Activated T-cell treated with anti-CD3 and anti-CD28 coated beads, Interleukin-2, amount 50 U/mL, for 4 hours (primary cell): ENCODE data around the gene OR1A1. TPM values are rescaled to one million over a fixed set of nuclear protein-coding genes. Genes with fewer than 3 reads are reported as not detected.
"Not testable (repeated sequence)": the region's sequence is repeated elsewhere in the genome, so short reads cannot be mapped to it uniquely, and the experiment has no call there.

Experiments
- ATAC-seq, 2 donors: fragments of 200-7000 bp; cut with Tn5 transposase; one replicate each; pipeline ENCODE4 v1.10.0; 2021
- DNase-seq: peaks from one replicate; pipeline ENCODE4 v3.0.0-alpha.2; 2020
- H3K27me3 Mint-ChIP-seq: one replicate; pipeline ENCODE4 v1.8.0; 2021; ENCODE audit warnings: low read depth, mixed read lengths
- H3K36me3 Mint-ChIP-seq: one replicate; pipeline ENCODE4 v1.8.0; 2022; ENCODE audit warnings: mixed read lengths; ENCODE audit not compliant: insufficient read depth
- H3K4me1 Mint-ChIP-seq: one replicate; pipeline ENCODE4 v1.8.0; 2021; ENCODE audit warnings: low read depth, mixed read lengths
- H3K4me3 Mint-ChIP-seq: one replicate; pipeline ENCODE4 v1.8.0; 2021; ENCODE audit warnings: mild to moderate bottlenecking, moderate library complexity, mixed read lengths
- H3K9me3 Mint-ChIP-seq: one replicate; pipeline ENCODE4 v1.8.0; 2021; ENCODE audit warnings: mixed read lengths
- total RNA-seq, 3 donors: library from RNA; stranded (reverse); gene quantifications; one replicate each; pipeline ENCODE4 v1.2.1, GENCODE V29; 2021

OR1A1 gene
- total RNA-seq, 3 donors from 2014 or later = not detected

DNA sequence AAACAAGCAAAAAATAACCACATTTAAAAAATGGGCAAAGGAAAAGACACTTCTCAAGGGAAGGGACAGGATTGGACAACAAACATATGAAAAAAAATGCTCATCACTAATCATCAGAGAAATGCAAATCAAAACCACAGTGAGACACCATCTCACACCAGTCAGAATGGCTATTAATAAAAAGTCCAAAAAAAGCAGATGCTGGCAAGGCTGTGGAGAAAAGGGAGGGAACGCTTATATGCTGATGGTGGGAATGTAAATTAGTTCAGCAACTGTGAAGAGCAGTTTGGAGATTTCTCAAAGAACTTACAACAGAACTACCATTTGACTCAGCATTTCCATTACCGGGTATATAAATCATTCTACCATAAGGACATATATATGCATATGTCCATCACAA, 41.5 kb downstream of the OR1A1 start:
- DNase-seq, H3K27me3 Mint-ChIP-seq, H3K4me3 Mint-ChIP-seq, H3K36me3 Mint-ChIP-seq, ATAC-seq, H3K9me3 Mint-ChIP-seq, H3K4me1 Mint-ChIP-seq: not testable (repeated sequence)

DNA sequence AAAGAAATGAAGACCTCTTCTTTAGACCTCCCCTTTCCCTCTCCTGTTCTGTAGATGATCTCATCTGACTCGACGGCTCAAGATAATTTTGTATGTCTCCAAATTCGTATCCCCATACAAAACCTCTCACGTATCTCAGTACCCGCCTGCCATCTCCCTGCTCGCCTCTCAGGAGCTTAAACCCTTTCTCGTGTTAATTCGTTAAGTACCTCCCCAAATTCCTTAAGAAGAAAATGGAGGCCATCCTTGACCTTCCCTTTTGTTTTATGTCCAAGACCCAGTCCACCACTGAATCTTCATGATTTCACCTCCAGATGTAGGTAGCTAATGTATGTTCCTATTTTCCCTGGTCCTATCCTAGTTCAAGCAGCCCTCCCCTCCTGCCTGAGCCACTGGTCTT, 49.1 kb downstream of the OR1A1 start:
- DNase-seq (no peak), ATAC-seq (no peak)
- Mint-ChIP-seq H3K36me3 (no peaks in the 10 kb centered on the region), H3K4me3 (no peak overlapping the region), H3K27me3 (peaks cover 3% of the 10 kb centered on the region), H3K4me1 (no peaks in the 10 kb centered on the region), H3K9me3 (no peaks in the 10 kb centered on the region)

DNA sequence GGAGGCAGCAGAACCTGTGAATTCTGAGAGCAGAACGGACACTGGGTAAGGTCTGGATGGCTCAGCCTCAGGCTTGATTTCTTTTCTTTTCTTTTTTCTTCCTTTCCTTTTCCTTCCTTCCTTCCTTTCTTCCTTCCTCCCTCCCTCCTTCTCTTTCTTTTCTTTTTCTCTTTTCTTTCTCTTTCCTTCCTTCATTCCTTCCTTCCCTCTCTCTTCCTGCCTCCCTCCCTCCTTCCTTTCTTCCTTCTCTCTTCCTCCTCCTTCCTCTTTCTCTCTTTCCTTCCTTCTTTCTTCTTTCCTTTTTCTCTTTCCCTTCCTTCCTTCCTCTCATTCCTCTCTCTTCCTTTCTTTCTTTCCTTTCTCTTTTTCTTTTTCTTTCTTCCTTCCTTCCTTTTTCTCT, 52.7 kb downstream of the OR1A1 start:
- Mint-ChIP-seq H3K27me3 (peaks cover 5% of the 10 kb centered on the region), H3K36me3 (no peaks in the 10 kb centered on the region), H3K4me1 (no peaks in the 10 kb centered on the region)

DNA sequence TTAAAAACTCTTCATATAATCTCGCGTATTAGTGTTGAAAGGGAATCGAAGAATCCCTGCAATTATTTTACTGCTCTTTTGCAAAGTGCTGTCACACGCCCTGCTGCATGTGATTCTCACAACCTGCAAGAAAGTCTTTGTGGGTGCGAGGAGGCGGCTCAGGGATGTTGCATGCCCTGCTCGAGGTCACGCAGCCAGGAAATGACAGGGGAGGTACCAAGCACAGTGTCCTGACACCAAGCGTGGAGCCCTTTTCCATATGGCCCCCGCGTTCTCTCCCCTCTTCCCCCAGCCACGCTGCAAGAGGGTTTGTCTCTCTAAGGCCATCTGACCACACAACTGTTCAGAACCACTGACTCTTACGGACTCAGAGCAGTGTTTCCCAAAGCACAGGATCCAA, 53.1 kb downstream of the OR1A1 start:
- peaks cover 5% of the 10 kb centered on the region for H3K27me3 Mint-ChIP-seq
- no peaks in the 10 kb centered on the region for H3K4me1 Mint-ChIP-seq
- ATAC-seq = no peak
- H3K4me3 Mint-ChIP-seq = no peak overlapping the region
- DNase-seq = no peak
- no peaks in the 10 kb centered on the region for H3K36me3 Mint-ChIP-seq
- H3K9me3 Mint-ChIP-seq = no peaks in the 10 kb centered on the region

More for the DNA sequence above, 52.7 kb downstream of the OR1A1 start:
- Mint-ChIP-seq H3K9me3 (no peaks in the 10 kb centered on the region), H3K4me3 (no peak overlapping the region)
- DNase-seq (no peak), ATAC-seq (no peak)

Other genes with a start within 250 kb of the OR1A1 start
- not detected for gene OR1D5, start 144.1 kb upstream of the OR1A1 start, total RNA-seq
- not detected for gene OR1D2, start 103.2 kb upstream of the OR1A1 start, total RNA-seq
- gene OR1G1, start 80.1 kb upstream of the OR1A1 start, total RNA-seq = not detected
- gene OR1A2, start 10.1 kb upstream of the OR1A1 start, total RNA-seq = not detected
- gene OR3A1, start 90.7 kb downstream of the OR1A1 start, total RNA-seq = under 1 TPM in 2 of 3 donors, not detected in 1; 0.25 to 0.46 TPM
- gene OR3A2, start 178.6 kb downstream of the OR1A1 start, total RNA-seq = 1 to 10 TPM in 2 of 3 donors, under 1 TPM in 1; 0.40 to 3.7 (median 2.8) TPM
- gene OR1E1, start 190.7 kb downstream of the OR1A1 start, total RNA-seq = not detected
- not detected for gene OR3A3, start 203.7 kb downstream of the OR1A1 start, total RNA-seq
- gene OR1E2, start 226.2 kb downstream of the OR1A1 start, total RNA-seq = not detected